Measurements from ENCODE around the gene CACNA2D2. TPM values are rescaled to one million over a fixed set of nuclear protein-coding genes. Genes with fewer than 3 reads are reported as not detected.

CACNA2D2 gene
- polyA plus RNA-seq, 1 of the 3 experiments (the other 2 are of a cell fraction), result 1.1 TPM

DNA sequence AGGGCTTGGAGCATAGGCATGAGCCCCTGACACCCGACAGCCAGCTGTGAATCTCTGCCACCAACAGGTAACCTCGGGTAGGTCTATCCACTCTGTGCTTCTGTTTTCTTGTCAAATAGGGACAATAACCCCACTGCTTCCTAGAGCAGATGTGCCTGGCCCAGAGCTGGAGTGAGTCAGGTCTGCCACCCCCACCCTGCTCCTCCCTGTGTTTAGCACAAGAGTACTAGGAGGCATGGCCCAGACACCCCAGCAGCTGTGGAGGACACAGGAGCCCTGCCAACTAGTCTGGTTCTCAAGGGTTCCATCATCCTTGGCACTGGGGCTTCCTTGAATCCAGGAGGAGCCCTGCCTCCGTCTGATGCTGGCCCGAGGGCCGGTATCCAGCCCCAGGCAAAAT, 110.4 kb downstream of the CACNA2D2 start (continued):
- TF ChIP-seq, protein P1, sequence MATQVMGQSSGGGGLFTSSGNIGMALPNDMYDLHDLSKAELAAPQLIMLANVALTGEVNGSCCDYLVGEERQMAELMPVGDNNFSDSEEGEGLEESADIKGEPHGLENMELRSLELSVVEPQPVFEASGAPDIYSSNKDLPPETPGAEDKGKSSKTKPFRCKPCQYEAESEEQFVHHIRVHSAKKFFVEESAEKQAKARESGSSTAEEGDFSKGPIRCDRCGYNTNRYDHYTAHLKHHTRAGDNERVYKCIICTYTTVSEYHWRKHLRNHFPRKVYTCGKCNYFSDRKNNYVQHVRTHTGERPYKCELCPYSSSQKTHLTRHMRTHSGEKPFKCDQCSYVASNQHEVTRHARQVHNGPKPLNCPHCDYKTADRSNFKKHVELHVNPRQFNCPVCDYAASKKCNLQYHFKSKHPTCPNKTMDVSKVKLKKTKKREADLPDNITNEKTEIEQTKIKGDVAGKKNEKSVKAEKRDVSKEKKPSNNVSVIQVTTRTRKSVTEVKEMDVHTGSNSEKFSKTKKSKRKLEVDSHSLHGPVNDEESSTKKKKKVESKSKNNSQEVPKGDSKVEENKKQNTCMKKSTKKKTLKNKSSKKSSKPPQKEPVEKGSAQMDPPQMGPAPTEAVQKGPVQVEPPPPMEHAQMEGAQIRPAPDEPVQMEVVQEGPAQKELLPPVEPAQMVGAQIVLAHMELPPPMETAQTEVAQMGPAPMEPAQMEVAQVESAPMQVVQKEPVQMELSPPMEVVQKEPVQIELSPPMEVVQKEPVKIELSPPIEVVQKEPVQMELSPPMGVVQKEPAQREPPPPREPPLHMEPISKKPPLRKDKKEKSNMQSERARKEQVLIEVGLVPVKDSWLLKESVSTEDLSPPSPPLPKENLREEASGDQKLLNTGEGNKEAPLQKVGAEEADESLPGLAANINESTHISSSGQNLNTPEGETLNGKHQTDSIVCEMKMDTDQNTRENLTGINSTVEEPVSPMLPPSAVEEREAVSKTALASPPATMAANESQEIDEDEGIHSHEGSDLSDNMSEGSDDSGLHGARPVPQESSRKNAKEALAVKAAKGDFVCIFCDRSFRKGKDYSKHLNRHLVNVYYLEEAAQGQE (IDR thresholded peaks at IDR 0.05; ENCODE audit: low read depth, low read length), result no peak
- TF ChIP-seq MXI1 (IDR thresholded peaks at IDR 0.05; ENCODE audit: low read depth, low read length), result no peak

- CTCF ChIA-PET, result interaction anchor here (0.6 to 11.5 kb wide), 12 partner anchors 12 to 525 kb away, joined by 3 to 128 read pairs (median 18); no protein-coding TSS in a partner anchor
- no peak overlapping the region for H3K4me3 ChIP-seq (ENCODE audit: low read depth in 2 of 2, low read length in 1 of 2)
- H3K9me3 ChIP-seq, result no peaks in the 10 kb centered on the region
- no peaks in the 10 kb centered on the region for H3K36me3 ChIP-seq (replicated peaks in 1 of 2; ENCODE audit: control insufficient read depth in 1 of 2, insufficient read depth in 2 of 2, low read length in 1 of 2)
- no peak for TF ChIP-seq YY1 (IDR thresholded peaks at IDR 0.05; ENCODE audit: low read depth)
- no peak for TF ChIP-seq EP300 (IDR thresholded peaks at IDR 0.05; ENCODE audit: borderline replicate concordance in 1 of 2, low read depth in 1 of 2, low read length in 1 of 2)
- no peak for TF ChIP-seq ELF1 (IDR thresholded peaks at IDR 0.05)
- TF ChIP-seq CHD2 (IDR thresholded peaks at IDR 0.05; ENCODE audit: low read length, partially characterized antibody), result no peak
- TF ChIP-seq TCF12 (IDR thresholded peaks at IDR 0.05), result no peak
- no peak for TF ChIP-seq FOXJ3 (CRISPR knock-in tag; IDR thresholded peaks at IDR 0.05)
- TF ChIP-seq GABPA (IDR thresholded peaks at IDR 0.05; ENCODE audit: low read depth), result no peak
- no peak for TF ChIP-seq MEF2A (IDR thresholded peaks at IDR 0.05; ENCODE audit: borderline replicate concordance, low read depth)
- no peak for DNase-seq
- no peak overlapping the region for H2AFZ ChIP-seq (ENCODE audit: low read depth)
- H3K27ac ChIP-seq (ENCODE audit: low read depth in 2 of 2, low read length in 1 of 2), result peak overlapping the region in 1 of 2 experiments; percentile 100; a peak in 2 of 4 replicates
- H4K20me1 ChIP-seq (ENCODE audit: insufficient read depth), result no peaks in the 10 kb centered on the region
- H3K27me3 ChIP-seq (ENCODE audit: insufficient read depth), result no peaks in the 10 kb centered on the region
- WGBS (ENCODE audit: low lambda C conversion rate), result no CpG with 5 or more reads among the region's 5 CpGs
- POLR2A ChIA-PET, result interaction anchor here (1.8 to 2.1 kb wide), 3 partner anchors 39 to 41 kb away, joined by 6 to 14 read pairs (median 11); partner anchors contain the start of genes CYB561D2 and NPRL2
- peaks cover 0 to 95% of the 10 kb centered on the region in 2 experiments; a peak in 2 of 4 replicates for H3K4me1 ChIP-seq (ENCODE audit: control insufficient read depth in 1 of 2, insufficient read depth in 2 of 2, low read depth in 1 of 2, low read length in 1 of 2)
- no peaks in the 10 kb centered on the region for H3K79me2 ChIP-seq (ENCODE audit: insufficient read depth)
- H3K4me2 ChIP-seq, result no peak overlapping the region
- H3F3A ChIP-seq (replicated peaks; ENCODE audit: insufficient read depth), result no peaks in the 10 kb centered on the region
- no peak overlapping the region for H3K9ac ChIP-seq
- no peaks in the 10 kb centered on the region for H3K9me2 ChIP-seq
Observed at GRCh38 chr3:50392101-50392715, 111.2 kb downstream of the CACNA2D2 start.

Data from SK-N-SH (cell line).